K562 treated with DMSO at 1 percent for 24 hours (cell line): ENCODE data around the gene SIDT1. TPM values are rescaled to one million over a fixed set of nuclear protein-coding genes. Genes with fewer than 3 reads are reported as not detected.

Experiments used
- total RNA-seq: library from RNA; unstranded; fragments of 300-600 nt; gene quantifications from 2 replicates; pipeline ENCODE4 v1.2.3, GENCODE V29; 2022; ENCODE audit warnings: low read depth; ENCODE audit not compliant: insufficient read depth

SIDT1 gene
- total RNA-seq: not detected in 2 replicates

DNA sequence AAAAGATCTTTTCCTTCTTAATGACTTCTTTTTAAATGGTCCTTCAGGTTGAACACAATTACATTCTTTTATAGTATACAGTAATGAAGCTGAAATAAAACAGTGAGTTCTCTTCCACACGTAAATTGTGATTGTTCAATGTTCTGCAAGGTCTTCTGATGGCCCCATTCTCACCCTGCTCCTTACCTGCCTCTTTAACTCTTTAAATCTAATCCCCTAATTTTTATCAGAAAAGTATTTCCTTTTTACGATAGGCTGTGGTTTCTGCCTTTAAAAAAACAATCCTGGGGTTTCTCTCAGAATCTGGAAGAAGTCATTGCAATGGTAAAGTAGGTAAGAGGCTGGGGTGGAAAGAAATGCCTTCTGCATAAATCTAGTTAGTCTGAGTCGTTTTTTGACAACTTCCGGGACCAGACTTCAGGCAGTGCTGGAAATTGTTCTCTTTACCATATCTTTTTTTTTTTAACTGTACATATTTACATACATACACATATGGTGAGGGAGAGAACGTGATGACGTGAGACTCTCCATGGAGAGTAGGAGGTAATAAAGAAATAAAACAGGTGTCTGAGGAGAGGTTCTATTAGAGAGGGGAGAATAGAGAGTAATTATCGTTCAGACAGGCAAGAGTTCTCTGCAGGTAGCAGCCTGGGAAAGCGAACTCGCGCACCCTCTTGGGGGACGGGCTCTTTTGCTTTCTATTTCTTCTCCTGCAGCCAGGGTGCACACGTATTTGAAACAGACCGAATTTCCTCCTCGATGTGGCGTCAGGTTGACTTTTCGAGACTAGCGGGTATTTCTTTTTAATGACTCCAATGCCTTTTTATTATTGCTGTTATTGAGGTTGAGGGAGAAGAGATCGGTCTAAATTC is at the start of gene SIDT1:
TSS of gene SIDT1 (plus strand) at position 730 of the 872 bp plus-strand sequence. CDS start 467 bp downstream, outside the sequence.

Other genes starting within 250 kb of the SIDT1 start
- 0.97 and 0.98 TPM in 2 replicates for gene CFAP44, start 91.1 kb upstream of the SIDT1 start, total RNA-seq
- gene SPICE1, start 17.4 kb upstream of the SIDT1 start, total RNA-seq: 5.4 and 5.9 TPM in 2 replicates
- gene USF3, start 164.1 kb downstream of the SIDT1 start, total RNA-seq: 1.4 TPM in 2 replicates
- 58.8 and 83.1 TPM in 2 replicates for gene NAA50, start 213.7 kb downstream of the SIDT1 start, total RNA-seq
- 21.0 and 22.4 TPM in 2 replicates for gene ATP6V1A, start 214.5 kb downstream of the SIDT1 start, total RNA-seq